Right lobe of liver (tissue), 4 donors: ENCODE data around the gene EID1.

Experiments used
- POLR2A ChIP-seq: fragments of 450-650 bp; IDR thresholded peaks from one replicate; pipeline ENCODE4 v1.6.1; 2017; ENCODE audit warnings: antibody characterized with exemption, mild to moderate bottlenecking
- TF ChIP-seq, protein P1 (sequence below), 4 donors: fragments of 200-600 bp in 3 of 4; fragments of 450-650 bp in 1 of 4; IDR thresholded peaks; one replicate each; pipeline versions ENCODE4 v1.5.1 to v1.8.0; 2016 to 2022; ENCODE audit warnings: antibody characterized with exemption in 4 of 4, mild to moderate bottlenecking in 2 of 4
- donor health status: DM: no; HTN: no; CAD: no.
- donor health status: DM: no; HTN: no; CAD: no.
- donor health status: DM: no; HTN: yes; CAD: no.

DNA sequence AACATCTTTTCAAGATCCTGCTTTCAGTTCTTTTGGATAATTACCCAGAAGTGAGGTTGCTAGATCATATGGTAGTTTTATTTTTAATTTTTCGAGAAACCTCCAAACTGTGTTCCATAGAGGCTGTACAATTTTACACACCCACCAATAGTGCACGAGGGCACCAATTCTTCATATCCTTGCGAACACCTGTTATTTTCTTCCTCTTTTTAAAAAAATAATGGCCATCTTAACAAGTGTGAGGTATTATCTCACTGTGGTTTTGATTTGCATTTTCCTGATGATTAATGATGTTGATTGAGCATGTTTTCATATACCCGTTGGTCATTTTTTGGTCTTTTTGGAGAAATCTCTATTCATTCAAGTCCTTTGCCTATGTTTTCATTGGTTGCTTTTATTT lies 49.5 kb upstream of the EID1 start:
- TF ChIP-seq POLR2A = no peak
- TF ChIP-seq, protein P1, sequence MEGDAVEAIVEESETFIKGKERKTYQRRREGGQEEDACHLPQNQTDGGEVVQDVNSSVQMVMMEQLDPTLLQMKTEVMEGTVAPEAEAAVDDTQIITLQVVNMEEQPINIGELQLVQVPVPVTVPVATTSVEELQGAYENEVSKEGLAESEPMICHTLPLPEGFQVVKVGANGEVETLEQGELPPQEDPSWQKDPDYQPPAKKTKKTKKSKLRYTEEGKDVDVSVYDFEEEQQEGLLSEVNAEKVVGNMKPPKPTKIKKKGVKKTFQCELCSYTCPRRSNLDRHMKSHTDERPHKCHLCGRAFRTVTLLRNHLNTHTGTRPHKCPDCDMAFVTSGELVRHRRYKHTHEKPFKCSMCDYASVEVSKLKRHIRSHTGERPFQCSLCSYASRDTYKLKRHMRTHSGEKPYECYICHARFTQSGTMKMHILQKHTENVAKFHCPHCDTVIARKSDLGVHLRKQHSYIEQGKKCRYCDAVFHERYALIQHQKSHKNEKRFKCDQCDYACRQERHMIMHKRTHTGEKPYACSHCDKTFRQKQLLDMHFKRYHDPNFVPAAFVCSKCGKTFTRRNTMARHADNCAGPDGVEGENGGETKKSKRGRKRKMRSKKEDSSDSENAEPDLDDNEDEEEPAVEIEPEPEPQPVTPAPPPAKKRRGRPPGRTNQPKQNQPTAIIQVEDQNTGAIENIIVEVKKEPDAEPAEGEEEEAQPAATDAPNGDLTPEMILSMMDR (IDR thresholded peaks at IDR 0.05) = no peak
